Occipital lobe (tissue), 2 donors: ENCODE measurements around the gene PDLIM5. TPM values are rescaled to one million over a fixed set of nuclear protein-coding genes. Genes with fewer than 3 reads are reported as not detected.
"Not testable (repeated sequence)": the region's sequence is repeated elsewhere in the genome, so short reads cannot be mapped to it uniquely, and the experiment has no call there.

Source experiments
- DNase-seq: peaks from one replicate; lab custom pipeline; 2025; lab: John Stamatoyannopoulos, UW
- total RNA-seq: library from RNA; depleted of rRNA; stranded (reverse); fragments of >200 nt; gene quantifications from one replicate; pipeline ENCODE4 v1.2.3, GENCODE V29; 2014

Gene PDLIM5
- total RNA-seq, 1 donor from 2014 or later = 27.1 TPM

DNA sequence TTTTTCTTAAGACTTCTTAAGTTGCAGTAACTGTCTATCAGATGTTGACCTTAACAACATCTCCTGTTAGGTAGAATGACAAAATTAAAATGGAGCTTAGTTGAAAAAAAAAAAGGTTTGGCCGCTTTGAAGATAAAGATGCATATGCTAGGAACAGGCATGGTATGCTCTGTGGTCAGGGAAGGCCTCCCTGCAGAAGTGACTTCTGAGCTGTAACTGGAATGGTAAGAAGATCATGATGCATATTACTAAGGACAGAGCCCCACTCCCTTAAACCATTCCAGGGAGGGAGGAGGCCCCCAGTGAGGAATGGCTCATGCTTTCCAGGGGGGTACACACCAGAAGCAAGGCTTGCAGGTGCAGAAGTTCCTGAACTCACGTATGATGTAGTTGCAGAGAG is 43.7 kb downstream of the PDLIM5 start:
- no peak for DNase-seq

GRCh38 chr4:94497690-94498089 is 45.9 kb downstream of the PDLIM5 start:
- no peak for DNase-seq

GRCh38 chr4:94498502-94498901 is 46.8 kb downstream of the PDLIM5 start:
- no peak for DNase-seq

DNA sequence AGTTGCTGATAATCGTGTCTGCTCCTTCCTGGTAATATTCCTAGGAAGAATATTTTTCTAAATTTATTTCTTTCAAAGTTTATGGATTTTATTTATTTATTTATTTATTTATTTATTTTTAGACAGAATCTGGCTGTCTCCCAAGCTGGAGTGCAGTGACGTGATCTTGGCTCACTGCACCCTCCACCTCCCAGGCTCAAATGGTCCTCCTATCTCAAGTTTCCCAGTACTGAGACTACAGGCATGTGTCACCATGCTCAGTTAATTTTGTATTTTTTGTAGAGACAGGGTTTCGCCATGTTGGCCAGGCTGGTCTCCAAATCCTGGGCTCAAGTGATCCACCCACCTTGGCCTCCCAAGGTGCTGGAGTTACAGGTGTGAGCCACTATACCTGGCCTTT is 48.9 kb downstream of the PDLIM5 start:
- no peak for DNase-seq

DNA sequence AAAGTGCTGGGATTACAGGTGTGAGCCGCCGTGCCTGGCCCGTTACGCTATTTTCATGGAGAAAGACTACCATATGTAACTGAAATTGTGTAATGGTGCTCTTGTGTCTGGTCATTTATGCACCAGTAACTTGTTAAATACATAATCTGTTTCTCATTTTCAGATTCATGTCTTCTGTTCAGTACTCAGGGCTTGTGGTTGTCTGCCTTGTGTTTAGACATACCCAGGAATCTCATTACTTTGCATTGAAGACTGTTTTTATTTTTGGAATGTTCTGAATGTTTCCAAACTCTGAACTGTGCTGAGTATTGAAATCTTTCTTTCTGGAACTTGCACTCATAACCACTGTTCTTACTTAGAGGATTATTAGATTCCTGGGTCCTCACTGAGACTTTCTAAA is 52.8 kb downstream of the PDLIM5 start:
- no peak for DNase-seq

DNA sequence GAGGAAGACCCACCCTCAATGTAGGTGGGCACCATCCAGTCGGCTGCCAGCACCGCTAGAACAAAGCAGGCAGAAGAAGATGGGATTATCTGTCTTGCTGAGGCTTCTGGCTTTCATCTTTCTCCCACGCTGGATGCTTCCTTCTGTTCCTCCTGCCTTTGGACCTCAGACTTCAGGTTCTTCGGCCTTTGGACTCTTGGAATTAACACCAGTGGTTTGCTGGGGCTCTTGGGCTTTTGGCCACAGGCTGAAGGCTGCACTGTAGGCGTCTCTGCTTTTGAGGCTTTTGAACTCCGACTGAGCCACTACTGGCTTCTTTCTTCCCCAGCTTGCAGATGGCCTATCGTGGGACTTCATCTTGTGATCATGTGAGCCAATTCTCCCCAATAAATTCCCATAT is 55.1 kb downstream of the PDLIM5 start:
- no peak for DNase-seq

- no peak for DNase-seq
Measured at GRCh38 chr4:94507281-94507680, 55.5 kb downstream of the PDLIM5 start.

DNA sequence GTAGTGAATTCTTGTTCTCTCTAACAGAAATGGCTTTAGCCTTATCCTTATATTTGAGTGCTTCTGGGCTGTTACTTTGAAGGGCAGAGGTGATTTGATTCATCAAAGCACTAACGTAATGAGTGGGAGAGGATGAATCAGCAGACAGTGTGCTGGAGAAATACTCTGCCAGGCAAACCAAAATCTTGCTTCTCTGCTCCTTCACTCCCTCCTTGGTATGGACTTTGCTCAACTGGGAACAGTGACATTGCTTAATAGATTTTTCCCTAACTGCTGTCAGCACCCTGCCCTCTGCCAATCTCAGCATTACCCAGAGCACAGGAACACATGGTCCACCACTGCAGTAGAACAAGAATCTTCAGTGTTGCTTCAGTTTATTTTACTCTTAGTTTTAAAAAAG is 56.0 kb downstream of the PDLIM5 start:
- no peak for DNase-seq

DNA sequence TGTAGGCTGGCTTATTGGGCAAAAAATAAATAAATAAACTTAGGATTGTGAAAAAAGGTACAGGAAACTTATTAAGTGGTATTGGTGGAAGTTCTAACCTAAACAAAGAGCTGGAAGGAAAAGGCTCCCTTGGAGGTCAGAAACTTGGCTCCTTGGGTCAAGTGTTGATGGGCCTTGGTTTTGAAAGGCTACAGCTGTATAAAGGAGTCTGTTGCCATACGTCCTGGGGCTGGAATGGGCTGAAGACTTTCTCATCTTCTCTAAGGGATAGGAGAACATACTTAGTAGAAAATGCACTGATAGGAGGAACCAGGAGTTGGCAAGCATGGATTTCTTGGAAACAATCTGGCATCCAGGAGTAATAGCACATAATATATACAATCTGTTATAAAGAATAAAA is 56.6 kb downstream of the PDLIM5 start:
- DNase-seq = no peak

DNA sequence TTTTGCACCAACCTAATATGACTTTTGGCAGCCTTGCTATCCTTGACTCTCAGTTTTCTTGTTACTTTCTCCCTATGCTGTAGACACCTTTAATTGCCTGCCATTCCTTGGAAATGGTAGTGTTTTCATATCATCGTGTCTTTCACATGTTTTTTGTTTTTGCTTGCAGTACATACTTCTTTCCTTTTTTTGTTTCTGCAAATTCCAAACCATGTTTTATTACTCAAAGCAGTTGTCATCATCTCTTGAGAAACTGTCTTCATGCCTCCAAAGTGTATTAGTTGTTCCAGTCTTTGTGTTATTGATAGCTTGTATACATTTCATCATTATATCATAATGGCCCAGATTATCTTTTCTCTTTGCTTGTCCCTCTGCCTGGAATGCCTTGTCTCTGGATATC is 57.1 kb downstream of the PDLIM5 start:
- DNase-seq = no peak

DNA sequence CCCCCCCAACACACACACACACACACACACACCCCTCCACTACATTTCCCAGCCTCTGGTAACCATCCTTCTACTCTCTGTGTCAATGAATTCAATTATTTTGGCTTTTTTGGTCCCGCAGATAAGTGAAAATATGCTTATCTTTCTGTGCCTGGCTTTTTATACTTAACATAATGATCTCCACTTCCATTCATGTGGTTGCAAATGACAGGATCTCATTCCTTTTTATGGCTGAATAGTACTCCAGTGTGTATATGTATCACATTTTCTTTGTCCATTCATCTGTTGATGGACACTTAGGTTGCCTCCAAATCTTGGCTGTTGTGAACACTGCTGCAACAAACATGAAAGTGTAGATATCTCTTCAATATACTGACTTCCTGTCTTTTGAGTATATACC is 59.8 kb downstream of the PDLIM5 start:
- no peak for DNase-seq

DNA sequence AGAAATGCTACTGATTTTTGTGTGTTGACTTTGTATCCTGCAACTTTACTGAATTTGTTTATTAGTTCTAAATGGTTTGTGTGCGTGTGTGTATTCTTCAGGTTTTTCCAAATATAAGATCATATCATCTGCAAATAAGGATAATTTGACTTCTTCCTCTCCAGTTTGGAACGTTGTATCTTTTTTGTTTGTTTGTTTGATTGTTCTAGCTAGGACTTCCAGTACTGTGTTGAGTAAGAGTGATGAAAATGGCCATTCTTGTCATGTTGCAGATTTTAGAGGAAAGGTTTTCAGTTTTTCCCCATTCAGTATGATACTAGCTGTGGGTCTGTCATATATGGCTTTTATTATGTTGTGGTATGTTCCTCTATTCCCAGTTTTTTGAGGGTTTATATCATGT is 61.8 kb downstream of the PDLIM5 start:
- not testable (repeated sequence) for DNase-seq

DNA sequence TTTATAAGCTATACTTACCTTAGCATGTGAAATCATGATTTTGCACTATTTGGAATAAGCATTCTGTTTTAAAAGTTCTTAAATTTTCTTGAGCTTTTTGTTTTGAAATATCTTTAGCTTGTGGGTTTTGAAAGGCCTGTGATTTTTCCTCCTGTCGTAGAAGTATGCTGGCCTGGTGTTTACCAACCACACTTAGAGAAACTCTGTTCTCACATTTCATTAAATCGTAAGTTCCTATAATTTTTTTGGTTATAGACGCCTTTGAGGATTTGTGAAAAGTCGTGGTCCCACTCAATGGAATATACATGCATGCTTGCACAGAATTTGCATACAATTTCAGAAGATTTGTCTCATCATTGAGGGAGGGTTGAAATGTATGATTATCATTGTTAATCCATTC is 63.6 kb downstream of the PDLIM5 start:
- no peak for DNase-seq

DNA sequence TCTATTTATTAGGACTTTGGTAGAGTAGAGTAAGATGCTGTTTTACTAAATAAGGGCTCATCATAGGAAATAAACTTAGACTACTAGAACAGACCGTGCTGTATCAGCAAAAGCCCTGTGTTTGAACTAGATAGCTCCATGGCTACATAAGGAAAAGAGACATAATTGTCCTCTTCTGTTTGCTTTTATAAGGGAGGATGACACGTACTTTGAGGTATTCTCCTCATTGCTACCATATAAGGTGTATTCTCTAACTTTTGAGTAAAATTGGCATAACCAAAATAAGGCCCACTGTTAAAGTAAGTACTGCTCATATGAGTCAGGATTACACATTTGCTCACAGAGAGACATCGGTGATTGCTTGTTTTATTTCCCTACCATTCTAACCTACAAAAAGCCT is 64.3 kb downstream of the PDLIM5 start:
- DNase-seq = no peak

DNA sequence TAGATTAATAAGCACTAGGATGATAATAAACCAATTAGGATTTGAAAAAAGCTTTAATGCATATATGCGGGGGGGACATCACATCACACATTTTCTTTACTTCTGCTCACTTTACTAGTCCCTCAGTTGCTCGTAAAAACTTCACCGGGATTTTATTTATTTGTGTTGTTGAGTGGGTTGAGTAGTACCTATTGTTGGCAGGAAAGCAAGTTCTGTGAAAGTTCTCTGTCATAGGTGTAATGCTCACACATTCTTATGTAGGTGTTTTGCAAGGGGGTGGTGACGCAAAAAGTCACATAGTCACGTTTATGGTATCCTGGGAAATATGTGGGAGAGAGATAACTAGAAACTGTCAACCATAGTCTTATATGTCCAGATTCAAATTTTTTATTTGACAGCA is 65.3 kb downstream of the PDLIM5 start:
- DNase-seq = no peak

DNA sequence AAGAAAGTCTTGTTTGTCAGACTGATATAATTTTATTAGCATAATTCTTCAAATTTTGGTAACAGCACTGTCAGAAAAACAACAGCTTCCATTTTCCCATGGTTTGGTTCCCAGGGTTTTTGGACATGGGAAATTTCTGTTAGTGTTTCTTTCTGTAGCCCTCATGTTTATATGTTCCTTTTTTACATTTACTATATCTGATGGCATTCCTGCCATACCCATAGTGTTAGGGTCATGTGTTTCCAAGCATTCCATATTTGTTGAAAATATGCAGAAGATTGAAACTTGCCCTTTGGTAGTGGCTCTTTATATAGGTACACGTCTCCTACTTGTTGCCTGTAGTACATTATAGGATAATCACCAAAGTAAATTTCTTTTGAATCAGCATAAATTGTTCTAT is 65.8 kb downstream of the PDLIM5 start:
- DNase-seq = no peak

DNA sequence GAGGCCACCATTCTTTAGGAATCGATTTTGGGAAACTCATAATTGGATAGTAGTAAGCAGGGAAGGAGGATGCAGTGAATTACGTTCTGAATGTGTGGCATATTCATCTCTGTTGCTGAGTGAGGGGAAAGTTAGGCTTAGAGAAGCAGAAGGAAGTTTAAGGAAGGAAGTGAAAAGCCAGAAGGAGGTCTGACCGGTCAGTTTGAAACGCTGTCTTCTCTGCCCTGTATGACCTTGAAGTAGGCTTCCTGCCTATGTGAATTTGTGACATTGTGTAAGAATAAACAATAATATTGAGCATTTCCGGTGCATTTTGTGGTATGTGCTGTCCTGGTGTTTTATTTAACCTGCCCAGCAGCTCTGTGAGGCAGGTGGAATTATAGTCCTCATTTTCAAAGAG is 67.3 kb downstream of the PDLIM5 start:
- no peak for DNase-seq

- DNase-seq = no peak
Measured at GRCh38 chr4:94519925-94520789, 68.4 kb downstream of the PDLIM5 start.

DNA sequence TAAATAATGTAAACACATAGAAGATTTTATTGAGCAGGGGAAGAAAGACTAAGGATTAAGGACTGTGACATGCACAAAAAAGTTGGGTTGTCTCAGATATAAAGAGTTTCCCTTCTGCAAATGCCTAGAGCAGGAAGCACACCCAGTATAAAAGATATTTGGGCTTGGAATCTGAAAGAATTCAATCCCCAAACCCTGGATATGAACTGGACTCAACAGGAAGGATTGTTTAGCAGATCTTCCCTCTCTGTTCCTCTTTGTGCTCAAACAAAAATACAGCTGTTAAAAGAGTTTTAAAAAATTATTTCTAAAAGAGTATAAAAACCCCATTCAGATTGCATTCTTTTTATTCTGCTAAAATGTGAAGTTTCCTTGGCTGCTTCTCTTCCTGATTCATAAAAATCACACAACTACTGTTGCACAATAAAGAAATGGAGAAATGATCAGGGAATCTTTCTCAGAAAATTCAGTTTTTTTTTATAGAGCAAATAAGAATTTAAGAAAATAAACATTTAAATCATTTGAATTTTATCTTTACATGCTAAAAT is 71.4 kb downstream of the PDLIM5 start:
- DNase-seq = no peak

DNA sequence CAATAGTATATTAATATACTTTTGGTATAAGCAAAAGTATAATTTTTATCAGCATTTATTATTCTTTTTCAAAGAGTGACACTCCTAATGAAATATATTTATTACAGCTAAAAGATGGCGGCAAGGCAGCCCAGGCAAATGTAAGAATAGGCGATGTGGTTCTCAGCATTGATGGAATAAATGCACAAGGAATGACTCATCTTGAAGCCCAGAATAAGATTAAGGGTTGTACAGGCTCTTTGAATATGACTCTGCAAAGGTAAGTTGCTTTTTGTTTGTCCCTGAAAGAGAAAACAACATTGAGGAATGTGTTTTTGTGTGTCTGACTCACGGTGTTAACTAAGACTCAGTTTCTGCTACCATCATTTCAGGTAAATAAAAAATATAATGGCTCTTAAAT is 71.9 kb downstream of the PDLIM5 start:
- no peak for DNase-seq

GRCh38 chr4:94525993-94526728 is 74.4 kb downstream of the PDLIM5 start:
- DNase-seq = no peak

- DNase-seq = no peak
Measured at GRCh38 chr4:94527556-94528233, 76.0 kb downstream of the PDLIM5 start.
